ENCODE data around the gene PHACTR1. TPM values are rescaled to one million over a fixed set of nuclear protein-coding genes. Genes with fewer than 3 reads are reported as not detected.

Gene PHACTR1
- total RNA-seq, 1 donor from 2014 or later = 72.8 TPM

DNA sequence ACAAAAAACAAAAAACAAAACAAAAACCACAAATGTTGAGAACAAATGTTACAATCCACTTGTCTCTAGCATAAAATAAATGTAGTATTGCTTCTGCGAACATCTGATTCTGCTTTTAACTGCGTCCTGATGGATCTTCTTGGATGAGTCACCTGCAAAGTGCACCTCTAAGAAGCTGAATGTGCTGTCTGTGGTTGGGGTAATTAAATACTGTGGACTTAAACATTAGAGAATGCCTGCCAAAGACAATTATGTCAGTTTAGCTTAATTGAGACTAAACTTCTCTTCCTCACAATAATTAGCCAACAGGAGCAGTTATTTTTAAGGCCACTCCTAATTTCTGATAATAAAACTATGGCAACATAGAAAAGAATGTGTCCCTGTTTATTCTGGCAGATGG lies 253.4 kb downstream of the PHACTR1 start:
- intact Hi-C loops (cut with DNase I) = no loop called here
- no peaks in the 10 kb centered on the region for H3K27me3 ChIP-seq
- H3K4me1 ChIP-seq = no peaks in the 10 kb centered on the region

GRCh38 chr6:12973386-12973785 lies 256.8 kb downstream of the PHACTR1 start:
- Histone ChIP-seq H3K27me3 (no peaks in the 10 kb centered on the region), H3K36me3 (no peaks in the 10 kb centered on the region), H3K4me3 (no peak overlapping the region), H3K9me3 (no peaks in the 10 kb centered on the region), H3K27ac (no peak overlapping the region), H3K4me1 (no peaks in the 10 kb centered on the region)
- intact Hi-C loops (cut with DNase I) = no loop called here
- DNase-seq (no peak), ATAC-seq (no peak)
- no peak for TF ChIP-seq CTCF (IDR thresholded peaks at IDR 0.05)

More for the DNA sequence above, 253.4 kb downstream of the PHACTR1 start:
- H3K36me3 ChIP-seq = no peaks in the 10 kb centered on the region
- DNase-seq (no peak), ATAC-seq (no peak)
- no peak overlapping the region for H3K4me3 ChIP-seq
- H3K9me3 ChIP-seq = no peaks in the 10 kb centered on the region
- no peak overlapping the region for H3K27ac ChIP-seq
- no peak for TF ChIP-seq CTCF (IDR thresholded peaks at IDR 0.05)

GRCh38 chr6:12974551-12974950 lies 258.0 kb downstream of the PHACTR1 start:
- Histone ChIP-seq H3K27ac (no peak overlapping the region), H3K4me3 (no peak overlapping the region), H3K27me3 (no peaks in the 10 kb centered on the region), H3K4me1 (no peaks in the 10 kb centered on the region), H3K36me3 (no peaks in the 10 kb centered on the region), H3K9me3 (no peaks in the 10 kb centered on the region)
- TF ChIP-seq CTCF (IDR thresholded peaks at IDR 0.05) = no peak
- DNase-seq (no peak), ATAC-seq (no peak)
- intact Hi-C loops (cut with DNase I) = no loop called here

- no peak for TF ChIP-seq CTCF (IDR thresholded peaks at IDR 0.05)
- no peaks in the 10 kb centered on the region for H3K9me3 ChIP-seq
- H3K4me3 ChIP-seq = no peak overlapping the region
- H3K36me3 ChIP-seq = no peaks in the 10 kb centered on the region
- DNase-seq (no peak), ATAC-seq (no peak)
- intact Hi-C loops (cut with DNase I) = no loop called here
- H3K27ac ChIP-seq = no peak overlapping the region
- no peaks in the 10 kb centered on the region for H3K27me3 ChIP-seq
- no peaks in the 10 kb centered on the region for H3K4me1 ChIP-seq
Measured at GRCh38 chr6:12976366-12976765, 259.8 kb downstream of the PHACTR1 start.

- no peak for TF ChIP-seq CTCF (IDR thresholded peaks at IDR 0.05)
- no peaks in the 10 kb centered on the region for H3K27me3 ChIP-seq
- DNase-seq (no peak), ATAC-seq (no peak)
- H3K36me3 ChIP-seq = no peaks in the 10 kb centered on the region
- H3K9me3 ChIP-seq = no peaks in the 10 kb centered on the region
- no peak overlapping the region for H3K4me3 ChIP-seq
- H3K27ac ChIP-seq = no peak overlapping the region
- intact Hi-C loops (cut with DNase I) = no loop called here
- H3K4me1 ChIP-seq = no peaks in the 10 kb centered on the region
Measured at GRCh38 chr6:12977206-12977605, 260.6 kb downstream of the PHACTR1 start.

DNA sequence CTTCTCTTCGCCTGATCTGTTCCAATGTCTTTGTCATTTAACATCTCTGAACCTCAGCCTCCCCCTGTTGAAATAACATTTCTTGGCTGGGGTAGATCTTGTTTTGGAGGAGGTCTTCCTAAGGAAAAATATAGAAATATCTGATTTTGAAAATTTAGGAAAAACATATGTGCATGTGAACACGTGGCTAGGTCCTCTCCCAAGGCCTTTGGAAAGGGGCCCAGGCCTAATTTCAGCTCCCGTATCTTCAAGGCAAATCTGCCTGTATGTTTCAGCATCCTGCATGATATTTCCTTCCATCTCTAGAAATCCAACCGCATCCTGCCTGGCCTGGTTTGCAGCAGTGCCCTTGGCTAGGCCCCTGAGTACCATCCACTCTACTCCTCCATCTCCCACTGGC lies 261.2 kb downstream of the PHACTR1 start:
- Histone ChIP-seq H3K4me3 (no peak overlapping the region), H3K27ac (no peak overlapping the region), H3K36me3 (no peaks in the 10 kb centered on the region), H3K27me3 (no peaks in the 10 kb centered on the region), H3K4me1 (no peaks in the 10 kb centered on the region), H3K9me3 (no peaks in the 10 kb centered on the region)
- no peak for DNase-seq
- no peak for ATAC-seq
- TF ChIP-seq CTCF (IDR thresholded peaks at IDR 0.05) = no peak
- intact Hi-C loops (cut with DNase I) = no loop called here

All from upper lobe of right lung (tissue), 1 donor.